ENCODE results near the gene DLL1.

- TF ChIP-seq EZH2 (IDR thresholded peaks at IDR 0.05; ENCODE audit: low read length, unreplicated experiment) (no peak), CTCF (conservative IDR thresholded peaks at IDR 0.05; ENCODE audit: low read depth, low read length) (no peak), EZH2phosphoT487 (IDR thresholded peaks at IDR 0.05; ENCODE audit: borderline replicate concordance, low read length) (no peak)
These were observed 34.2 kb downstream of the DLL1 start for GRCh38 chr6:170256641-170257040.
